ENCODE measurements around the gene TMEM44.

The TMEM44 gene

GRCh38 chr3:194619741-194620140 is 13.5 kb downstream of the TMEM44 start:
- TF ChIP-seq CTCF (IDR thresholded peaks at IDR 0.05; ENCODE audit: extremely low read depth, missing control alignments) = no peak
- no peak for DNase-seq (ENCODE audit: low spot score)

- no peak for DNase-seq (ENCODE audit: low spot score)
- TF ChIP-seq CTCF (IDR thresholded peaks at IDR 0.05; ENCODE audit: extremely low read depth, missing control alignments) = no peak
Measured at GRCh38 chr3:194618858-194619608, 14.2 kb downstream of the TMEM44 start.

- TF ChIP-seq CTCF (IDR thresholded peaks at IDR 0.05; ENCODE audit: extremely low read depth, missing control alignments) = no peak
- DNase-seq (ENCODE audit: low spot score) = no peak
Measured at GRCh38 chr3:194617827-194618226, 15.4 kb downstream of the TMEM44 start.

- DNase-seq (ENCODE audit: low spot score) = no peak
- no peak for TF ChIP-seq CTCF (IDR thresholded peaks at IDR 0.05; ENCODE audit: extremely low read depth, missing control alignments)
Measured at GRCh38 chr3:194617143-194617671, 16.0 kb downstream of the TMEM44 start.

GRCh38 chr3:194615226-194615625 is 18.0 kb downstream of the TMEM44 start:
- no peak for DNase-seq (ENCODE audit: low spot score)
- no peak for TF ChIP-seq CTCF (IDR thresholded peaks at IDR 0.05; ENCODE audit: extremely low read depth, missing control alignments)

- no peak for DNase-seq (ENCODE audit: low spot score)
- TF ChIP-seq CTCF (IDR thresholded peaks at IDR 0.05; ENCODE audit: extremely low read depth, missing control alignments) = no peak
Measured at GRCh38 chr3:194612221-194612620, 21.0 kb downstream of the TMEM44 start.

- TF ChIP-seq CTCF (IDR thresholded peaks at IDR 0.05; ENCODE audit: extremely low read depth, missing control alignments) = no peak
- no peak for DNase-seq (ENCODE audit: low spot score)
Measured at GRCh38 chr3:194610689-194611088, 22.5 kb downstream of the TMEM44 start.

All from GM20000 (cell line).